Smooth muscle cell (in vitro differentiated cells): ENCODE data around the gene ARHGEF10L. TPM values are rescaled to one million over a fixed set of nuclear protein-coding genes. Genes with fewer than 3 reads are reported as not detected.

Experiments
- DNase-seq: peaks from one replicate; lab custom pipeline; 2025; ENCODE audit not compliant: unreplicated experiment; lab: John Stamatoyannopoulos, UW
- H2AFZ ChIP-seq: fragments of 200-600 bp; sonication (generic); 2 replicates; pipeline ENCODE4 v1.6.0; 2016; ENCODE audit warnings: antibody characterized with exemption, low read depth, mild to moderate bottlenecking
- H3F3A ChIP-seq: fragments of 200-600 bp; sonication (generic); 2 replicates; pipeline ENCODE4 v1.6.0; 2017; ENCODE audit warnings: antibody characterized with exemption, low read depth
- H3K27ac ChIP-seq: fragments of 200-600 bp; sonication (generic); 2 replicates; pipeline ENCODE4 v1.5.1; 2016; ENCODE audit warnings: low read depth, mild to moderate bottlenecking
- H3K27me3 ChIP-seq: fragments of 200-600 bp; sonication (generic); 2 replicates; pipeline ENCODE4 v1.6.1; 2016; ENCODE audit warnings: low read depth, mild to moderate bottlenecking
- H3K36me3 ChIP-seq: fragments of 200-600 bp; sonication (generic); 2 replicates; pipeline ENCODE4 v1.5.1; 2016; ENCODE audit warnings: low read depth
- H3K4me1 ChIP-seq: fragments of 200-600 bp; sonication (generic); 2 replicates; pipeline ENCODE4 v1.5.1; 2016; ENCODE audit warnings: low read depth
- H3K4me2 ChIP-seq: fragments of 200-600 bp; sonication (generic); 2 replicates; pipeline ENCODE4 v1.6.0; 2016; ENCODE audit warnings: mild to moderate bottlenecking
- H3K4me3 ChIP-seq: fragments of 200-600 bp; sonication (generic); 2 replicates; pipeline ENCODE4 v1.5.1; 2016; ENCODE audit warnings: mild to moderate bottlenecking
- H3K79me2 ChIP-seq: fragments of 200-600 bp; sonication (generic); 2 replicates; pipeline ENCODE4 v1.6.0; 2016; ENCODE audit warnings: low read depth, mild to moderate bottlenecking
- H3K9ac ChIP-seq: fragments of 200-600 bp; sonication (generic); 2 replicates; pipeline ENCODE4 v1.6.0; 2016; ENCODE audit warnings: low read depth
- H3K9me3 ChIP-seq: fragments of 200-600 bp; sonication (generic); replicated peaks from 2 replicates; pipeline ENCODE4 v1.5.1; 2016; ENCODE audit warnings: low read depth
- H4K20me1 ChIP-seq: fragments of 200-600 bp; sonication (generic); 2 replicates; pipeline ENCODE4 v1.6.0; 2016; ENCODE audit warnings: low read depth
- WGBS: methylation state at CpG from one replicate; pipeline ENCODE4 v1.1.7; 2016; ENCODE audit warnings: low lambda C conversion rate; 5-methylcytosine and 5-hydroxymethylcytosine counted together
- polyA plus RNA-seq: library from polyadenylated mRNA; unstranded; fragments of >200 nt; fragmentation: Nextera tagmentation; extraction: Ambion mirVana; gene quantifications from 2 replicates; pipeline ENCODE4 v1.2.1, GENCODE V29; 2016
- total RNA-seq: library from RNA; depleted of rRNA; stranded (reverse); fragments of >200 nt; gene quantifications from 2 replicates; pipeline ENCODE4 v1.2.3, GENCODE V29; 2014
- TF ChIP-seq, protein P1 (sequence below): fragments of 200-600 bp; sonication (generic); IDR thresholded peaks from 2 replicates; pipeline ENCODE4 v1.5.1; 2017; ENCODE audit warnings: borderline replicate concordance, mild to moderate bottlenecking, antibody characterized with exemption; ENCODE audit not compliant: insufficient read depth, poor library complexity, severe bottlenecking

Gene ARHGEF10L
- total and polyA plus RNA-seq, 2 experiments from 2014 or later, result 6.6 to 13.7 TPM

DNA sequence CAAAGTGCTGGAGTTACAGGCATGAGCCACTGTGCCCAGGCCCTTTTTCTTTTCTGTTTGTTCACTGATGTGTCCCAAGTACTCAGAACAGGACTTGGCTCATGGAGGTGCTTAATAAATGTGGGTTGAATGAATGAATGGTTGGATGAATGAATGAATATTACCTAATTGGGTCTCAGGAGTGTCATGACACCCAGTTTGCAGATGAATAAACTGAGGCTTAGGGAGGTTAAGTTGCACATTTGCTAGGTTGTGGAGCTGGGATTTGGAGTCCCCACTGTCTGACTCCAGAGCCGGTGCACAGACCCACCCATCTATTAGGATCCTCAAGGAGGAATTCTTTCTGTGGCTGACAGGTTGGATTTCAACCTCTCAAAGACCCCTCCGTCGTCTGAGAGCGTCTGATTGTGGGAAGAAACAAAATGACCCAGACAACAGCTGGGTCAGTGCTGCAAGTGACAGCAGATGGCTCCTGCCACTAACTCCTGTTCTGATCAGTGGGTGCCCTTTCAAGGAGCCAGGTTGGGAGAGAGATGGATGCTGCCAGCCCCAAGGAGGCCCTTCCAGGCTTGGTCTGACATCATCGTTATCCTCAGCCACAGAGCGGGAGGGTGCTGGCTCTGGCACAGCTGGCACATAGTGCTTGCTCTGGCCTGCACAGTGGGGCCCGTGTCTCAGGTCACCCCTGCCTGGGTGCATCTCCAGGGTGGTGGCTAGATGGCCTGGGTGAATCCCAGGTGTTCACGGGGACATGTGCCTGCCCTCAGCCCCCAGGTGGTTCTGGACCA is 24.2 kb downstream of the ARHGEF10L start:
- H2AFZ ChIP-seq, result no peak overlapping the region
- no peaks in the 10 kb centered on the region for H3F3A ChIP-seq
- H3K9ac ChIP-seq, result no peak overlapping the region
- H3K4me2 ChIP-seq, result no peak overlapping the region
- H4K20me1 ChIP-seq, result peaks cover 98% of the 10 kb centered on the region
- 87% methylated on average over 8 of the region's 8 CpGs for WGBS
- DNase-seq, result no peak
- TF ChIP-seq, protein P1, sequence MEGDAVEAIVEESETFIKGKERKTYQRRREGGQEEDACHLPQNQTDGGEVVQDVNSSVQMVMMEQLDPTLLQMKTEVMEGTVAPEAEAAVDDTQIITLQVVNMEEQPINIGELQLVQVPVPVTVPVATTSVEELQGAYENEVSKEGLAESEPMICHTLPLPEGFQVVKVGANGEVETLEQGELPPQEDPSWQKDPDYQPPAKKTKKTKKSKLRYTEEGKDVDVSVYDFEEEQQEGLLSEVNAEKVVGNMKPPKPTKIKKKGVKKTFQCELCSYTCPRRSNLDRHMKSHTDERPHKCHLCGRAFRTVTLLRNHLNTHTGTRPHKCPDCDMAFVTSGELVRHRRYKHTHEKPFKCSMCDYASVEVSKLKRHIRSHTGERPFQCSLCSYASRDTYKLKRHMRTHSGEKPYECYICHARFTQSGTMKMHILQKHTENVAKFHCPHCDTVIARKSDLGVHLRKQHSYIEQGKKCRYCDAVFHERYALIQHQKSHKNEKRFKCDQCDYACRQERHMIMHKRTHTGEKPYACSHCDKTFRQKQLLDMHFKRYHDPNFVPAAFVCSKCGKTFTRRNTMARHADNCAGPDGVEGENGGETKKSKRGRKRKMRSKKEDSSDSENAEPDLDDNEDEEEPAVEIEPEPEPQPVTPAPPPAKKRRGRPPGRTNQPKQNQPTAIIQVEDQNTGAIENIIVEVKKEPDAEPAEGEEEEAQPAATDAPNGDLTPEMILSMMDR, result no peak
- no peaks in the 10 kb centered on the region for H3K9me3 ChIP-seq
- no peaks in the 10 kb centered on the region for H3K36me3 ChIP-seq
- H3K4me3 ChIP-seq, result no peak overlapping the region
- no peak overlapping the region for H3K27ac ChIP-seq
- H3K27me3 ChIP-seq, result no peaks in the 10 kb centered on the region
- peaks cover 13% of the 10 kb centered on the region for H3K79me2 ChIP-seq
- peaks cover 17% of the 10 kb centered on the region for H3K4me1 ChIP-seq

DNA sequence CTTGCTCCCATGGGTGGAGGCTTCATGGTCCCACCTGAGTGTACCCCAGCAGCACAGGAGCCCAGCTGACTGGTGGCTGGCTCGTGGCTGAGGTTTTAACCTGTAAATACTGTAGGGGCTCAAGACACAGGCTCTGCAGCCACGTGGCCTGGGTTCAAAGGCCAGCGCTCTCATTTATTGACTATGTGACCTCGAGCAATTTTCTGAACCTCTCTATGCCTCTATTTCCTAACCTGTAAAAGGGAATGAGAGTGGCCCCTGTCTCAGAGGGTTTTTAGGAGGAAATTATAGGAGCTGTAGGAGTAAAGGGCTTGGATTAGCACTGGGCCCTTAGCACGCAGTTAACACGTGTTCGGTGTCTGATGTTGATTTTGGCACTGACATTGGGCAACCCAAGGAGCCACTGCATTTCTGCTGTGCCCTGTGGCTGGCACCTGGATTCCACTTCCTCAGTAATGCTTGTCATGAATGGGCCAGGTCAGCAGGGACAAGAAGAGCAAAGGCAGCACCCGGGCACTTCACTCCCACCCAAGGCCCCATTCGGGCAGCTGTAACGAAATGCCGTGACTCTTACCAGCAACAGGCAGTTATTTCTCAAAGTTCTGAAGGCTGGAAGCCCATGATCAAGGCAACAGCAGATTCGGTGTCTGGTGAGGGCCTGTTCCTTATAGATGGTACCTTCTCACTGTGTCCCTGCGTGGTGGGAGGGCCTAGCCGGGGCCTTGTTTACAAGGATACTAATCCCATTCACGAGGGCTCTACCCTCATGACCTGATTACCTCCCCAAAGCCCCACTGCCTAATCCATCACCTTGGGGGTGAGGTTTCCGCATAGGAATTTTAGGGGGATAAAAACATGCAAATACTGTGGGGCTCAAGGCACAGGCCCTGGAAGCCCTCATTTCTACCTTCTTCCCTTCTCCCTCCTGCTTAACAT is 25.2 kb downstream of the ARHGEF10L start:
- H3K9me3 ChIP-seq, result no peaks in the 10 kb centered on the region
- DNase-seq, result no peak
- no peaks in the 10 kb centered on the region for H3K27me3 ChIP-seq
- H3F3A ChIP-seq, result no peaks in the 10 kb centered on the region
- TF ChIP-seq, protein P1, result no peak
- no peak overlapping the region for H3K4me3 ChIP-seq
- H3K4me2 ChIP-seq, result no peak overlapping the region
- H4K20me1 ChIP-seq, result peaks cover 96% of the 10 kb centered on the region
- H2AFZ ChIP-seq, result no peak overlapping the region
- H3K9ac ChIP-seq, result no peak overlapping the region
- 83% methylated on average over 16 of the region's 16 CpGs for WGBS
- H3K4me1 ChIP-seq, result peaks cover 28% of the 10 kb centered on the region
- no peak overlapping the region for H3K27ac ChIP-seq
- H3K36me3 ChIP-seq, result no peaks in the 10 kb centered on the region
- peaks cover 4% of the 10 kb centered on the region for H3K79me2 ChIP-seq

DNA sequence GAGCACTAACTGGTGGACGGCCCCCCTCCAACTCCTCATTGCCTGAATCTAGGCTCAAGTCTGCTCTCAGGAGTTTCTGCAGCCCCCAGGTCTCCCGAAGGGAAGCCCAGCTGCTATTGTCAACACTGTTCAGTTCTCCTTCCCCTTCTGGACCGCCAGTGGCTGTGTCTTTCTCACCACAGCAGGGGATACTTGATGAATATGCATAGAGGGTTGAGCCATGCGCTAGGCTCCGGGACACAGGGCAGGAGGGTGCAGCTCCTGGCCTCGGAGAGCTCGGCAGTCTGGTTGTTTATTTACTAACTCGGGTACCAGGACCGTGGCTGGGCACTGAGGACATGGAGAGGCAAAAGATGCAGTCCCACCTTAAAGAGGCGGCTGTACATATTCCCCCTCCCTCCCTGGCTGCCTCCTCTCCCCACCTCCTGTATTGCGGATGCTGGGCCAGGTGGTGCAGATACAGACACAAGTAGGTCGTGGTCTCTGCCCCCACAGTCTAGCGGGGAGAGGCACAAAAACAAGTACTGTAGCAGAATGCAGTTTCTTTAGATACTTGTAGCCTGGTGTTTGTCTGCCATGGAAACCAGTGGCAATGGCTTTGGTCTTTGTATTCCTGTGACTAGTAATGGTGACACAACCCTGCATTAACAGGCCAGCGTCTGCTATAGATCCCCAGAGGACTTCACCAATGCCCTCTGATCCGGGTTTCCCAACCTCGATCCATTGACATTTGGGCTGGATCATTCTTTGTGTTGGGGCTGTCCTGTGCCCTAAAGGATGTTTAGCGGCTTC is 26.2 kb downstream of the ARHGEF10L start:
- Histone ChIP-seq H3K27ac (no peak overlapping the region), H3K79me2 (peaks cover 10% of the 10 kb centered on the region)

More for the DNA sequence above, 26.2 kb downstream of the ARHGEF10L start:
- H3K36me3 ChIP-seq, result no peaks in the 10 kb centered on the region
- H3K4me2 ChIP-seq, result no peak overlapping the region
- no peaks in the 10 kb centered on the region for H3F3A ChIP-seq
- H3K9ac ChIP-seq, result no peak overlapping the region
- H3K4me1 ChIP-seq, result peaks cover 31% of the 10 kb centered on the region
- 65% methylated on average over 17 of the region's 17 CpGs for WGBS
- H3K9me3 ChIP-seq, result no peaks in the 10 kb centered on the region
- TF ChIP-seq, protein P1, result no peak
- DNase-seq, result no peak
- no peaks in the 10 kb centered on the region for H3K27me3 ChIP-seq
- H4K20me1 ChIP-seq, result peaks cover 88% of the 10 kb centered on the region
- no peak overlapping the region for H2AFZ ChIP-seq
- no peak overlapping the region for H3K4me3 ChIP-seq
